Upper lobe of left lung (tissue), 4 donors: ENCODE measurements around the gene BCAS2.

Experiments used
- EP300 ChIP-seq, 4 donors: sonication (generic); formaldehyde crosslinking; IDR thresholded peaks; one replicate each; pipeline ENCODE4 v1.5.1; 2017; ENCODE audit warnings: antibody characterized with exemption in 4 of 4, control low read depth in 2 of 4
- POLR2AphosphoS5 ChIP-seq, 2 donors: sonication (generic); formaldehyde crosslinking; IDR thresholded peaks; one replicate each; pipeline ENCODE4 v1.5.1; 2017; ENCODE audit warnings: antibody characterized with exemption in 2 of 2
- TF ChIP-seq, protein P1 (sequence below), 6 experiments: fragments of 450-650 bp in 4 of 6; fragments of 200-600 bp in 2 of 6; sonication (generic) in 2 of 6; IDR thresholded peaks; one replicate each; pipeline ENCODE4 v1.5.1; 2016 to 2019; ENCODE audit warnings: antibody characterized with exemption in 6 of 6

DNA sequence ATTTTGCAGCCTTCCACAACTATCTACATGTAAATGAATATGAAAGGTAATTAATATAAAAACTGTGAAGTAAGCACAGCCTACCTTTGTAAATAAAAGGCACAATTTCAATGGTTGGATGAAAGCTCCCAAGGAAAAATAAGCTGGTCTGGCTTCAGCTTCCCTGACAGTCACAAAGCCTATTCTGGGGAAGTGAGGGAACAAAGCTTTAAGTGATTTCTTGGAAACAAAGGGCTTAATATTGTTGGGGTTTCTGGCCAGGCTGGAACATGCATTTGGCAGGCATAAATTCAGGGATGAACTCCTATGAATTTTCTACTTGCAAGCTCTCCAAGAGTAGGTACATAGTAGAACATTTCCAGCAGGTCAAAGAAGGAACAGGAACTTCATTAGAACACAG lies 17.3 kb downstream of the BCAS2 start:
- TF ChIP-seq, protein P1, sequence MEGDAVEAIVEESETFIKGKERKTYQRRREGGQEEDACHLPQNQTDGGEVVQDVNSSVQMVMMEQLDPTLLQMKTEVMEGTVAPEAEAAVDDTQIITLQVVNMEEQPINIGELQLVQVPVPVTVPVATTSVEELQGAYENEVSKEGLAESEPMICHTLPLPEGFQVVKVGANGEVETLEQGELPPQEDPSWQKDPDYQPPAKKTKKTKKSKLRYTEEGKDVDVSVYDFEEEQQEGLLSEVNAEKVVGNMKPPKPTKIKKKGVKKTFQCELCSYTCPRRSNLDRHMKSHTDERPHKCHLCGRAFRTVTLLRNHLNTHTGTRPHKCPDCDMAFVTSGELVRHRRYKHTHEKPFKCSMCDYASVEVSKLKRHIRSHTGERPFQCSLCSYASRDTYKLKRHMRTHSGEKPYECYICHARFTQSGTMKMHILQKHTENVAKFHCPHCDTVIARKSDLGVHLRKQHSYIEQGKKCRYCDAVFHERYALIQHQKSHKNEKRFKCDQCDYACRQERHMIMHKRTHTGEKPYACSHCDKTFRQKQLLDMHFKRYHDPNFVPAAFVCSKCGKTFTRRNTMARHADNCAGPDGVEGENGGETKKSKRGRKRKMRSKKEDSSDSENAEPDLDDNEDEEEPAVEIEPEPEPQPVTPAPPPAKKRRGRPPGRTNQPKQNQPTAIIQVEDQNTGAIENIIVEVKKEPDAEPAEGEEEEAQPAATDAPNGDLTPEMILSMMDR (IDR thresholded peaks at IDR 0.05), result no peak
- TF ChIP-seq EP300 (IDR thresholded peaks at IDR 0.05) (no peak), POLR2AphosphoS5 (IDR thresholded peaks at IDR 0.05) (no peak)
